Gastroesophageal sphincter (tissue), 4 donors: ENCODE results near the gene GPR63. TPM values are rescaled to one million over a fixed set of nuclear protein-coding genes. Genes with fewer than 3 reads are reported as not detected.

Source experiments
- ATAC-seq: fragments of 150-250 bp; one replicate; pipeline ENCODE4 v1.9.1; 2016; ENCODE audit warnings: mild to moderate bottlenecking, moderate library complexity
- H3K27ac ChIP-seq, 4 donors: fragments of 200-600 bp; sonication (generic) in 3 of 4; 1 replicate in 3 of 4; 2 replicates in 1 of 4; pipeline ENCODE4 v1.5.1; 2016 to 2019
- H3K27me3 ChIP-seq: fragments of 200-600 bp; sonication (generic); one replicate; pipeline ENCODE4 v1.5.1; 2019
- H3K36me3 ChIP-seq, 2 donors: fragments of 200-600 bp; sonication (generic); one replicate each; pipeline ENCODE4 v1.5.1; 2019; ENCODE audit warnings: control low read depth in 1 of 2
- H3K4me1 ChIP-seq, 3 donors: fragments of 200-600 bp; sonication (generic); 1 replicate in 2 of 3; 2 replicates in 1 of 3; pipeline ENCODE4 v1.5.1; 2016 to 2019; ENCODE audit warnings: control low read depth in 2 of 3
- H3K4me3 ChIP-seq, 2 donors: fragments of 200-600 bp; sonication (generic); one replicate each; pipeline ENCODE4 v1.5.1; 2019; ENCODE audit warnings: mild to moderate bottlenecking in 1 of 2, moderate library complexity in 1 of 2
- H3K9me3 ChIP-seq, 3 donors: fragments of 200-600 bp; sonication (generic); one replicate each; pipeline ENCODE4 v1.5.1; 2017 to 2019; ENCODE audit warnings: control low read depth in 2 of 3
- EP300 ChIP-seq: sonication (generic); formaldehyde crosslinking; IDR thresholded peaks from one replicate; pipeline ENCODE4 v1.6.1; 2017; ENCODE audit warnings: antibody characterized with exemption, mild to moderate bottlenecking
- POLR2A ChIP-seq, 2 donors: fragments of 450-650 bp; IDR thresholded peaks; one replicate each; pipeline ENCODE4 v1.6.1; 2017; ENCODE audit warnings: antibody characterized with exemption in 2 of 2, mild to moderate bottlenecking in 2 of 2, moderate library complexity in 1 of 2
- POLR2AphosphoS5 ChIP-seq: sonication (generic); formaldehyde crosslinking; IDR thresholded peaks from one replicate; pipeline ENCODE4 v1.6.1; 2017; ENCODE audit warnings: antibody characterized with exemption
- WGBS, 2 donors: methylation state at CpG; one replicate each; pipeline ENCODE4 v1.1.5; 2018; ENCODE audit warnings: low coverage in 1 of 2; 5-methylcytosine and 5-hydroxymethylcytosine counted together
- total RNA-seq, 4 donors: library from RNA; depleted of rRNA; stranded (reverse); fragments of >200 nt; gene quantifications; one replicate each; pipeline ENCODE4 v1.1.0, GENCODE V29; 2016
- TF ChIP-seq, protein P1 (sequence below), 4 experiments: fragments of 200-600 bp in 2 of 4; fragments of 450-650 bp in 2 of 4; sonication (generic) in 1 of 4; IDR thresholded peaks; one replicate each; pipeline ENCODE4 v1.5.1; 2017 to 2019; ENCODE audit warnings: antibody characterized with exemption in 4 of 4, mild to moderate bottlenecking in 2 of 4, moderate library complexity in 2 of 4

GPR63 gene
- total RNA-seq, 4 donors from 2014 or later = 0.54 to 2.8 (median 1.4) TPM

DNA sequence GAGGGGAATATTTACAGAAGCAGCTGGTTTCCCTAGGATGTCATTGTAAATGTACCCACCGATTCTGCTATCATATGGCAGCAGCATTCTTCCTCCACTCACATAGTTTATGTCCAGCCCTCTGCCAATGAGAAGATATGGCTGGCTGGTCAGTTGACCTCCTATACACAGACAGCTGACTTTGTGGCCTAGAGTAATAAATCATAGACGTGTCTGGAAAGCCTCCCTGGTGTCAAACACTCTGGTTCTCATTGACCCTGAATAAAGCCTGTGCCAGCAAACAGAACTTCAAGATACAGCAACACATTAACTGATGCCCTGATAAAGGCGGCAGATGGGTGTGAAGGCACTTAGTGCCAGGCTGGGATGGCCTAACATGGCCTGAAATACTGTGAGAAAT lies 52.6 kb downstream of the GPR63 start:
- Histone ChIP-seq H3K27me3 (no peaks in the 10 kb centered on the region), H3K4me1 (peaks cover 0 to 11% (median 0%) of the 10 kb centered on the region in 3 donors), H3K27ac (no peak overlapping the region), H3K9me3 (no peaks in the 10 kb centered on the region), H3K36me3 (no peaks in the 10 kb centered on the region), H3K4me3 (no peak overlapping the region)
- no peak for ATAC-seq
- TF ChIP-seq EP300 (no peak), POLR2AphosphoS5 (no peak), POLR2A (IDR thresholded peaks at IDR 0.05) (no peak)
- TF ChIP-seq, protein P1, sequence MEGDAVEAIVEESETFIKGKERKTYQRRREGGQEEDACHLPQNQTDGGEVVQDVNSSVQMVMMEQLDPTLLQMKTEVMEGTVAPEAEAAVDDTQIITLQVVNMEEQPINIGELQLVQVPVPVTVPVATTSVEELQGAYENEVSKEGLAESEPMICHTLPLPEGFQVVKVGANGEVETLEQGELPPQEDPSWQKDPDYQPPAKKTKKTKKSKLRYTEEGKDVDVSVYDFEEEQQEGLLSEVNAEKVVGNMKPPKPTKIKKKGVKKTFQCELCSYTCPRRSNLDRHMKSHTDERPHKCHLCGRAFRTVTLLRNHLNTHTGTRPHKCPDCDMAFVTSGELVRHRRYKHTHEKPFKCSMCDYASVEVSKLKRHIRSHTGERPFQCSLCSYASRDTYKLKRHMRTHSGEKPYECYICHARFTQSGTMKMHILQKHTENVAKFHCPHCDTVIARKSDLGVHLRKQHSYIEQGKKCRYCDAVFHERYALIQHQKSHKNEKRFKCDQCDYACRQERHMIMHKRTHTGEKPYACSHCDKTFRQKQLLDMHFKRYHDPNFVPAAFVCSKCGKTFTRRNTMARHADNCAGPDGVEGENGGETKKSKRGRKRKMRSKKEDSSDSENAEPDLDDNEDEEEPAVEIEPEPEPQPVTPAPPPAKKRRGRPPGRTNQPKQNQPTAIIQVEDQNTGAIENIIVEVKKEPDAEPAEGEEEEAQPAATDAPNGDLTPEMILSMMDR (IDR thresholded peaks at IDR 0.05) = no peak
- WGBS, 2 donors = 18 to 26% methylated on average over 1 to 2 of the region's 3 CpGs

DNA sequence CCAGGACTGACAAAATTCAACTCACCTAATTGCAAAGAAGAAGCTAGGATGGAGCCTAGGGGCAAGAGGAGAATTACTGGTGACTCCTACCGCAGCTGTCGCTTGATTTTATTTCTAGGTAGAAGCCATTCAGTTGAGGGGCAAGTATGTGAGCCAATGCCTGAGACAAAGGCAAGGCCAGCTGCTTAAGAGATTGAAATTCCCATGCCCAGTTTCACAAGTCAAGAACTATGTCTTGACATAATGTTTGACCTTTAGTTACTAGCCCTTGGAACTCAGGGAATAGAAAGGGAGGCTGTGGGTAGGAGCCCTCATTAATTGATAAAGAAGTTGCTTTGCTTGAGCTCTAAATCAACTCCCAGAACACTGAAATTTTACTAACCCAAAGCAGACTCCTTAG lies 54.0 kb downstream of the GPR63 start:
- H3K27me3 ChIP-seq = no peaks in the 10 kb centered on the region
- H3K9me3 ChIP-seq = no peaks in the 10 kb centered on the region
- no peak overlapping the region for H3K27ac ChIP-seq
- H3K4me3 ChIP-seq = no peak overlapping the region
- no peaks in the 10 kb centered on the region for H3K4me1 ChIP-seq
- H3K36me3 ChIP-seq = no peaks in the 10 kb centered on the region
- ATAC-seq = no peak
- TF ChIP-seq, protein P1 (IDR thresholded peaks at IDR 0.05) = no peak
- TF ChIP-seq POLR2A (IDR thresholded peaks at IDR 0.05) (no peak), POLR2AphosphoS5 (no peak), EP300 (no peak)
- 100% methylated on average over 2 of the region's 2 CpGs for WGBS, 2 donors

DNA sequence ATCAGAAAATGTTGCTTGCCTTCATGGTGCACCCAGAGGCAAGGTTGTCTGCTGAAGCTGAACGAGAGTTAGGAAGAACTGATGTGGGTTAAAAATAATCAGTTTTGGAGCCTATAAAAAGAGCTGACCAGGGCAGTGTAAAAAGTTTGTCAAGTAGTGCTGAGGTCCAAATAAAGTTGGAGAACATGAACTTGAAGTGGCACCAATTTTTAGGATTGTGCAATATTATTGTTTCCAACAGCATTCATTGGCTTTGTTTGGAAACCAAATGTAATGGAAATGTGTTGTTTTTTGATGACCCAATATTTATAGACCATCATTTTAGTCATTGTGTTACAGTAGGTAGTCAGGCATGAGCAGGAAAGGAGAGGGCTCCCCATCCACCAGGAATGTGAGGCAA lies 55.7 kb downstream of the GPR63 start:
- TF ChIP-seq EP300 = no peak
- no peak for TF ChIP-seq POLR2AphosphoS5
- TF ChIP-seq, protein P1 (IDR thresholded peaks at IDR 0.05) = no peak
- no peak for TF ChIP-seq POLR2A (IDR thresholded peaks at IDR 0.05)

DNA sequence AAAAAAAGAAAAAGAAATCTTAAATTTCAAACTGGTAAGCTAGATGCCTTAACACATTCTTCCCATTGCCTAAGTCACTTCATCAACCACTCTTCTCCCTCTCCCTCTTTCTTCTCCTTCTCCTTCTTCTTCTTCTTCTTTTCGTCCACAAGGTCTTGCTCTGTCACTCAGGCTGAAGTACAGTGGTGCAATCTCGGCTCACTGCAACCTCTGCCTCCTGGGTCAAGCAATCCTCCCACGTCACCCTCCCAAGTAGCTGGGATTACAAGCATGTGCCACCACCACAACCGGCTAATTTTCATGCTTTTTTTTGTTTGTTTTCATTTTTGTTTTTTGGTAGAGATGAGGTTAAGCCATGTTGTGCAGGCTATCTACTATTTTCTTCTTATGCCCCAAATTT lies 60.2 kb downstream of the GPR63 start:
- Histone ChIP-seq H3K36me3 (no peaks in the 10 kb centered on the region), H3K4me3 (no peak overlapping the region), H3K27ac (no peak overlapping the region), H3K9me3 (no peaks in the 10 kb centered on the region), H3K27me3 (no peaks in the 10 kb centered on the region), H3K4me1 (no peaks in the 10 kb centered on the region)
- TF ChIP-seq EP300 = no peak
- TF ChIP-seq POLR2AphosphoS5 = no peak
- TF ChIP-seq, protein P1 (IDR thresholded peaks at IDR 0.05) = no peak
- no peak for TF ChIP-seq POLR2A (IDR thresholded peaks at IDR 0.05)
- ATAC-seq = no peak
- WGBS, 2 donors = 77 to 83% methylated on average over 2 to 3 of the region's 4 CpGs

More for the DNA sequence above, 55.7 kb downstream of the GPR63 start:
- no peaks in the 10 kb centered on the region for H3K9me3 ChIP-seq
- H3K4me3 ChIP-seq = no peak overlapping the region
- no peaks in the 10 kb centered on the region for H3K36me3 ChIP-seq
- WGBS, 2 donors = 80 to 86% methylated on average over 1 of the region's 1 CpG
- no peaks in the 10 kb centered on the region for H3K4me1 ChIP-seq
- H3K27me3 ChIP-seq = no peaks in the 10 kb centered on the region
- ATAC-seq = no peak
- H3K27ac ChIP-seq = no peak overlapping the region

DNA sequence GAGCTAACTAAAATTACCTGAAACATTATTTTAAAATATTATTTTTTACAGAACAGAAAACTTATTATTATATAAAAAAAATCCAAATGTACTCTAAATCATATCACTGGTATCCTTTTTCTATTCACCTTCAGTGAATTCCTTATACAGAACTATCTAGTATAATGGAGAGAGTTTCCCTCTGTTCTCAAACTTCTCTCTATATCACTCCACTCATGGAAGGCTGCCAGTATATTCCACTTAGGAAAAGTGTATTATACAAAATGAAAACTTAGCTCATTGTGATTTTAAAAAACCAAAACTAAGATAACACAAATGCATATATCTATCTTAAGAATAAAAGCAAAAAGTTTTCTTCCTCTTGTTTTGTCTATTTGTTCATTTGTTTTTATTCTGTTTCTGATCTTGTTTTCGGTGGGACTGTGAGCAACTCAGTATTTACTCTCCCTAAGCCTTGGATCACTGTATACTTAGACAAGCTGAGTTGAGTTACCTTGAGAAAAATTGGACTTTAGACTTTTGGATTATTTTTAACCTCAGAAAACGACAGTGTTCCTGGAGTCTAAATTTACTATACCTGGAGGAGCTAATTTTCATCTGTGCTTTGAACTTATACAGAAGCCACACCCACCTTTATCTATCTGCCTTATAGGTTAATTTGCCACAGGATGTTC lies 61.4 kb downstream of the GPR63 start:
- TF ChIP-seq EP300 (no peak), POLR2AphosphoS5 (no peak), POLR2A (IDR thresholded peaks at IDR 0.05) (no peak)
- TF ChIP-seq, protein P1 (IDR thresholded peaks at IDR 0.05) = no peak
- WGBS, 2 donors = 31 to 62% methylated on average over 2 of the region's 2 CpGs
- no peak overlapping the region for H3K4me3 ChIP-seq
- no peak for ATAC-seq
- no peaks in the 10 kb centered on the region for H3K27me3 ChIP-seq
- no peaks in the 10 kb centered on the region for H3K36me3 ChIP-seq
- no peaks in the 10 kb centered on the region for H3K4me1 ChIP-seq
- no peak overlapping the region for H3K27ac ChIP-seq
- H3K9me3 ChIP-seq = no peaks in the 10 kb centered on the region
